ENCODE results near the gene GAST. TPM values are rescaled to one million over a fixed set of nuclear protein-coding genes. Genes with fewer than 3 reads are reported as not detected.
A peak's percentile ranks its signal among the peaks of the same experiment; 100 is the strongest.

Gene GAST
- total and polyA plus RNA-seq, 2 donors, result 5.0 to 77.6 TPM

- peaks cover 0 to 7% of the 10 kb centered on the region in 2 donors for H3K4me1 ChIP-seq (ENCODE audit: control insufficient read depth in 2 of 2, insufficient read depth in 2 of 2, low read length in 2 of 2)
- H3K9me3 ChIP-seq (ENCODE audit: control insufficient read depth in 2 of 2, insufficient read depth in 1 of 2, low read length in 1 of 2), result no peaks in the 10 kb centered on the region
- no peak for DNase-seq (ENCODE audit: low read depth in 6 of 9, low spot score in 9 of 9)
- WGBS, result 84% methylated on average over 12 of the region's 12 CpGs
- peaks cover 0 to 4% of the 10 kb centered on the region in 2 donors for H3K27me3 ChIP-seq (ENCODE audit: control insufficient read depth in 2 of 2, insufficient read depth in 1 of 2, low read length in 1 of 2)
- no peak overlapping the region for H3K27ac ChIP-seq (ENCODE audit: low read depth in 1 of 2, low read length in 1 of 2)
- H3K36me3 ChIP-seq (ENCODE audit: control insufficient read depth in 2 of 2, insufficient read depth in 2 of 2, low read length in 1 of 2), result no peaks in the 10 kb centered on the region
- H3K4me3 ChIP-seq (ENCODE audit: low read length in 2 of 2), result no peak overlapping the region
Measured at GRCh38 chr17:41723801-41724475, 11.8 kb downstream of the GAST start.

DNA sequence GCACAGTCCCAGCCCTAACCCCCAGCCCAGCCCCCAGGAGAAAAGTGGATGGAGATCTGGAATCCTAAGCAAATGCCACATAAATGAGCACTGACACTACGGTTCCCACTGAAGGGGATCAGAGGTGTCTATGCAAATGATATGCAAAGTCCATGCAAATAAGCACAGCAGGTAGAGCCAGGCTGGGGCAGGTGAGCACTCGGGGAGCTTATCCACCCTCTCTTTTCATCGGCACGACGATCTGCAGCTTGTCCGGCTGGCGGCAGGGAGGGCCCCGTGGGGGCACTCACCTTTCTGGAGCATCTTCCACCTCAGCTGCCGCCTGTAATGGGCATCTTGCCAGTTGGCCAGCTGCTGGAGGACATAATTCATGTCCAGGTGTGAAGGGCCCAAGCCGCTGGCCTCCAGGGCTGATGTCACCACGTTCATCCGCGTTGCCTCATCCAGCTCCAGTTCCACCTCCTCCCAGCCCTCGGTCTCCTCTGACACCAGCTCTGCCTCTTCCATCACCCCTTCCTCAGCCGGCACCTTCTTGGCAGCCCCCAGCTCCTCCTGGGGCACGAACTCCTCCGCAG is 12.4 kb downstream of the GAST start:
- Histone ChIP-seq H3K27ac (ENCODE audit: low read depth in 1 of 2, low read length in 1 of 2) (no peak overlapping the region), H3K36me3 (ENCODE audit: control insufficient read depth in 2 of 2, insufficient read depth in 2 of 2, low read length in 1 of 2) (no peaks in the 10 kb centered on the region), H3K4me3 (ENCODE audit: low read length in 2 of 2) (no peak overlapping the region), H3K27me3 (ENCODE audit: control insufficient read depth in 2 of 2, insufficient read depth in 1 of 2, low read length in 1 of 2) (peaks cover 0 to 4% of the 10 kb centered on the region in 2 donors), H3K9me3 (ENCODE audit: control insufficient read depth in 2 of 2, insufficient read depth in 1 of 2, low read length in 1 of 2) (no peaks in the 10 kb centered on the region), H3K4me1 (ENCODE audit: control insufficient read depth in 2 of 2, insufficient read depth in 2 of 2, low read length in 2 of 2) (peaks cover 0 to 6% of the 10 kb centered on the region in 2 donors)
- no peak for DNase-seq (ENCODE audit: low read depth in 6 of 9, low spot score in 9 of 9)
- 81% methylated on average over 17 of the region's 17 CpGs for WGBS

- no peak for DNase-seq (ENCODE audit: low read depth in 6 of 9, low spot score in 9 of 9)
- H3K27me3 ChIP-seq (ENCODE audit: control insufficient read depth in 2 of 2, insufficient read depth in 1 of 2, low read length in 1 of 2), result peaks cover 0 to 6% of the 10 kb centered on the region in 2 donors
- no peak overlapping the region for H3K27ac ChIP-seq (ENCODE audit: low read depth in 1 of 2, low read length in 1 of 2)
- no peaks in the 10 kb centered on the region for H3K9me3 ChIP-seq (ENCODE audit: control insufficient read depth in 2 of 2, insufficient read depth in 1 of 2, low read length in 1 of 2)
- no peak overlapping the region for H3K4me3 ChIP-seq (ENCODE audit: low read length in 2 of 2)
- peaks cover 0 to 6% of the 10 kb centered on the region in 2 donors for H3K4me1 ChIP-seq (ENCODE audit: control insufficient read depth in 2 of 2, insufficient read depth in 2 of 2, low read length in 2 of 2)
- no peaks in the 10 kb centered on the region for H3K36me3 ChIP-seq (ENCODE audit: control insufficient read depth in 2 of 2, insufficient read depth in 2 of 2, low read length in 1 of 2)
- 97% methylated on average over 5 of the region's 5 CpGs for WGBS
Measured at GRCh38 chr17:41725134-41725533, 13.0 kb downstream of the GAST start.

- Histone ChIP-seq H3K27ac (ENCODE audit: low read depth in 1 of 2, low read length in 1 of 2) (no peak overlapping the region), H3K36me3 (ENCODE audit: control insufficient read depth in 2 of 2, insufficient read depth in 2 of 2, low read length in 1 of 2) (no peaks in the 10 kb centered on the region), H3K27me3 (ENCODE audit: control insufficient read depth in 2 of 2, insufficient read depth in 1 of 2, low read length in 1 of 2) (peaks cover 10 to 35% of the 10 kb centered on the region in 2 donors), H3K9me3 (ENCODE audit: control insufficient read depth in 2 of 2, insufficient read depth in 1 of 2, low read length in 1 of 2) (no peaks in the 10 kb centered on the region), H3K4me3 (ENCODE audit: low read length in 2 of 2) (no peak overlapping the region), H3K4me1 (ENCODE audit: control insufficient read depth in 2 of 2, insufficient read depth in 2 of 2, low read length in 2 of 2) (peaks cover 0 to 6% of the 10 kb centered on the region in 2 donors)
- DNase-seq (ENCODE audit: low read depth in 6 of 9, low spot score in 9 of 9), result no peak
- 79% methylated on average over 12 of the region's 12 CpGs for WGBS
Measured at GRCh38 chr17:41728056-41728455, 15.9 kb downstream of the GAST start.

DNA sequence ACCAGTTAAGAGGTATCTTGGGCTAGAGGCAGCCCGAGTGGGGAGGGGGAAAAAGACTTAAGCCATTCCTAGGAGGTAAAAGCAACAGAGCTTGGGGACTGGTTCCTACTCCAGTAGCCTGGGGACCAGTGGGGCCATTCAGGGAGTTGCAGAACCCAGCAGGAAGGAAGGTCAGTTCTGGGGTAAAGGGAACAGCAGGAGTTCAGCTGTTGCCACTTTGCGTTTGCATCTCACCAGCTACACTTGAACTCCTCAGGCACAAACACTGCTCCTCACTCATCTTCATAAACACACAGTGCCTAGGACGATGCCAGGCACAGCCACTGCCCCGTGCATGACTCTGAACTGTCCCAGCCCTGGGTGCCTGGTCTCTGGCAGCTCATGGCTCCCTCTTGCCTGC is 18.3 kb downstream of the GAST start:
- Histone ChIP-seq H3K4me3 (ENCODE audit: low read length in 2 of 2) (no peak overlapping the region), H3K36me3 (ENCODE audit: control insufficient read depth in 2 of 2, insufficient read depth in 2 of 2, low read length in 1 of 2) (no peaks in the 10 kb centered on the region), H3K27me3 (ENCODE audit: control insufficient read depth in 2 of 2, insufficient read depth in 1 of 2, low read length in 1 of 2) (peaks cover 32 to 57% of the 10 kb centered on the region in 2 donors), H3K27ac (ENCODE audit: low read depth in 1 of 2, low read length in 1 of 2) (no peak overlapping the region), H3K9me3 (ENCODE audit: control insufficient read depth in 2 of 2, insufficient read depth in 1 of 2, low read length in 1 of 2) (no peaks in the 10 kb centered on the region), H3K4me1 (ENCODE audit: control insufficient read depth in 2 of 2, insufficient read depth in 2 of 2, low read length in 2 of 2) (peaks cover 0 to 21% of the 10 kb centered on the region in 2 donors)
- no peak for DNase-seq (ENCODE audit: low read depth in 6 of 9, low spot score in 9 of 9)
- 49% methylated on average over 4 of the region's 4 CpGs for WGBS

- Histone ChIP-seq H3K4me1 (ENCODE audit: control insufficient read depth in 2 of 2, insufficient read depth in 2 of 2, low read length in 2 of 2) (peaks cover 0 to 20% of the 10 kb centered on the region in 2 donors), H3K4me3 (ENCODE audit: low read length in 2 of 2) (no peak overlapping the region), H3K9me3 (ENCODE audit: control insufficient read depth in 2 of 2, insufficient read depth in 1 of 2, low read length in 1 of 2) (no peaks in the 10 kb centered on the region), H3K27me3 (ENCODE audit: control insufficient read depth in 2 of 2, insufficient read depth in 1 of 2, low read length in 1 of 2) (peaks cover 41 to 71% of the 10 kb centered on the region in 2 donors), H3K27ac (ENCODE audit: low read depth in 1 of 2, low read length in 1 of 2) (no peak overlapping the region), H3K36me3 (ENCODE audit: control insufficient read depth in 2 of 2, insufficient read depth in 2 of 2, low read length in 1 of 2) (no peaks in the 10 kb centered on the region)
- WGBS, result 64% methylated on average over 3 of the region's 3 CpGs
- no peak for DNase-seq (ENCODE audit: low read depth in 6 of 9, low spot score in 9 of 9)
Measured at GRCh38 chr17:41731836-41732235, 19.7 kb downstream of the GAST start.

DNA sequence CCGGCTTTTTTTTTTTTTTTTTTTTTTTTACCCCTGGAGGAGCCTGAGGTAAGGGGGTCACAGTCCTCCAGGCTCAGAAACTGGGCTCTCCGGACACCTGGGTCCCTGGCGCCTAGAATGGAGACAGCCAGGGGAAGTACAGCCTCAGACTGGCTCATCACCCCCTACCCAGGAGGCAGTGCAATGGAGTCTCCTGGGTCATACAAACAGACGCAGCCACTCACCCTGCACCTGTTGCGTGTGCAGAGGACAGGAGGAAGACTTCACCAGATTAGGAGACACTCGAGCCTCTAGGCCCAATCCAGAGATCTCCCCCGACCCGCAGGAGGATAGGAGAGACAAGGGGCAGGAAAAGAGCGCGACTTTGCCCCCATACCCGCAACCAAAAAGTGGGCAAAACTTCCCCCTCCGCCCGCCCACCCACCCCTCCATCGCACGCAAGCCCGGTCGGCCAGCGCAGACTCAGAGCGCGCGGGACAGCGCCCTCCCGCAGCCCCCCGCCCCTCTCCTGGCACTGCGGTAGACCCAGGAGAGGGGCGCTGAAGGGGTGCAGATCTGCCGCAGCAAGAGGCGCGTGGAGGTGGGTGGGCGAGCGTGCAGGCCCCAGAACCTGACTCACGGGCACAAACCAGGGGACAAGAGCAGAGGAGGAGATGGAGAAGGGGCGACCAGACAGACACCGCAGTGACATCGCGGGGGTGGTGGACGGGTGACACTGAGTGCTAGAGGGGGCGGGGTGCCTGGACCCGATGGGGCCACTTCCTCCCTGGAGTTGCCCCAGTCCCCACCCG is 21.4 kb downstream of the GAST start:
- peak overlapping the region in 1 of 2 donors; percentile 10 for H3K4me3 ChIP-seq (ENCODE audit: low read length in 2 of 2)
- H3K4me1 ChIP-seq (ENCODE audit: control insufficient read depth in 2 of 2, insufficient read depth in 2 of 2, low read length in 2 of 2), result peaks cover 0 to 20% of the 10 kb centered on the region in 2 donors
- no peaks in the 10 kb centered on the region for H3K9me3 ChIP-seq (ENCODE audit: control insufficient read depth in 2 of 2, insufficient read depth in 1 of 2, low read length in 1 of 2)
- no peak for DNase-seq (ENCODE audit: low read depth in 6 of 9, low spot score in 9 of 9)
- peaks cover 47 to 80% of the 10 kb centered on the region in 2 donors for H3K27me3 ChIP-seq (ENCODE audit: control insufficient read depth in 2 of 2, insufficient read depth in 1 of 2, low read length in 1 of 2)
- H3K27ac ChIP-seq (ENCODE audit: low read depth in 1 of 2, low read length in 1 of 2), result no peak overlapping the region
- H3K36me3 ChIP-seq (ENCODE audit: control insufficient read depth in 2 of 2, insufficient read depth in 2 of 2, low read length in 1 of 2), result no peaks in the 10 kb centered on the region
- WGBS, result 18% methylated on average over 40 of the region's 40 CpGs

GRCh38 chr17:41734139-41734948 is 22.2 kb downstream of the GAST start, which contains the start of gene HAP1:
Gene HAP1 (minus strand): TSS chr17:41734643. CDS start chr17:41734634, 9 bp downstream.
- H3K27me3 ChIP-seq (ENCODE audit: control insufficient read depth in 2 of 2, insufficient read depth in 1 of 2, low read length in 1 of 2), result peaks cover 47 to 80% of the 10 kb centered on the region in 2 donors
- H3K4me3 ChIP-seq (ENCODE audit: low read length in 2 of 2), result peak within 1 kb of the TSS; percentile 10 to 29
- H3K4me1 ChIP-seq (ENCODE audit: control insufficient read depth in 2 of 2, insufficient read depth in 2 of 2, low read length in 2 of 2), result peaks cover 0 to 21% of the 10 kb centered on the region in 2 donors
- H3K27ac ChIP-seq (ENCODE audit: low read depth in 1 of 2, low read length in 1 of 2), result no peak within 1 kb of the TSS
- no peaks in the 10 kb centered on the region for H3K36me3 ChIP-seq (ENCODE audit: control insufficient read depth in 2 of 2, insufficient read depth in 2 of 2, low read length in 1 of 2)
- peak in 1 of 9 donors; percentile 27 for DNase-seq (ENCODE audit: low read depth in 6 of 9, low spot score in 9 of 9)
- 3% methylated on average over 77 of the region's 77 CpGs for WGBS
- no peaks in the 10 kb centered on the region for H3K9me3 ChIP-seq (ENCODE audit: control insufficient read depth in 2 of 2, insufficient read depth in 1 of 2, low read length in 1 of 2)

Measured in thymus (tissue), 11 donors.